Measurements from ENCODE around the gene HEATR5A. TPM values are rescaled to one million over a fixed set of nuclear protein-coding genes. Genes with fewer than 3 reads are reported as not detected.
A peak's percentile ranks its signal among the peaks of the same experiment; 100 is the strongest.

HEATR5A gene
- total and polyA plus RNA-seq, 2 of the 13 experiments (the other 11 are each of a cell fraction or from before 2014, with no cell fraction given), result 36.4 to 105 TPM

DNA sequence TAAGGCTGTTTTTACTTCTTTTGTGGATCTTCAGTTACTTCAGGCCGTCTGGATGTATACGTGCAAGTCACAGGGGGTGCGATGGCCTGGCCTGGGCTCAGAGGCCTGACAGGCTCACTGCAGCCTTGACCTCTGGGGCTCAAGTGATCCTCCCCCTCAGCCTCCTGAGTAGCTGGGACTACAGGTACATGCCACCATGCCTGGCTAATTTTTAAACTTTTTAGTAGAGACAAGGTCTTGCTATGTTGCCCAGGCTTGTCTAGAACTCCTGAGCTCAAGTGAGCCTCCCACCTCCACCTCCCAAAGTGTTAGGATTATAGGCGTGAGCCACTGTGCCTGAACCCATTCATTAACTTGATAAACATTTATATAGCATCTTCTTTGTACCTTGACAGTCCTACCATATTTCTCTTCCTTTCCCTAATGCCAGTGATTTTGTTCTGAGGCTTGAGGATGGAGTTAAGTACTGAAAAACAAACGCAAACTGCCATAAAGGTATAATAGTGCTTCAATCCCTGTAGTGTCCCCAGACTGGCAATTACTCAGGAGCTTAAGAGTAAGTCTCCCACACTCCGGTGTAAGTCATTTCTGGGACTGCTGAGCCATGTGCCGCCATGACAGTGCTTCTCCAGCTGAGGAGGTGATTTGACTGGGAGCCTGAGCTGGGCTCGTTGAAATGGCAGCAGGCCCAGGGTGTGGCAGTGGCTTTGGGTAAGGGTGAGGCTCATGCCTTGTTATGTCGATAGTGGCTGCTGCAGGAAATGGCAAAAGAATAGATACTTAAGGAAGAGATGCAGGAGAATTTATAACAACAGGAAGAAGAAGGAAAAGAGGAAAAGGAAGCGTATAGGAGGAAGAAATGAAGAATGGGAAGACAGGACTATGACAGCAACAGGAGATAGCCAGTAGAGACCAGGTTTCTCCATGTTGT lies 169.1 kb downstream of the HEATR5A start (continued):
- TF ChIP-seq, protein P1, sequence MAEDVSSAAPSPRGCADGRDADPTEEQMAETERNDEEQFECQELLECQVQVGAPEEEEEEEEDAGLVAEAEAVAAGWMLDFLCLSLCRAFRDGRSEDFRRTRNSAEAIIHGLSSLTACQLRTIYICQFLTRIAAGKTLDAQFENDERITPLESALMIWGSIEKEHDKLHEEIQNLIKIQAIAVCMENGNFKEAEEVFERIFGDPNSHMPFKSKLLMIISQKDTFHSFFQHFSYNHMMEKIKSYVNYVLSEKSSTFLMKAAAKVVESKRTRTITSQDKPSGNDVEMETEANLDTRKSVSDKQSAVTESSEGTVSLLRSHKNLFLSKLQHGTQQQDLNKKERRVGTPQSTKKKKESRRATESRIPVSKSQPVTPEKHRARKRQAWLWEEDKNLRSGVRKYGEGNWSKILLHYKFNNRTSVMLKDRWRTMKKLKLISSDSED (CRISPR knock-in tag; IDR thresholded peaks at IDR 0.05), result no peak
- peak; percentile 66; the same call in 1 of the 2 replicates for TF ChIP-seq ZHX1 (CRISPR knock-in tag; IDR thresholded peaks at IDR 0.05; ENCODE audit: low read depth)
- no peak for TF ChIP-seq RFX5 (IDR thresholded peaks at IDR 0.05; ENCODE audit: low read depth, low read length)
- peak; percentile 50; the same call in 1 of the 2 replicates for TF ChIP-seq ZFP91 (CRISPR knock-in tag; IDR thresholded peaks at IDR 0.05; ENCODE audit: borderline replicate concordance)
- no peak for TF ChIP-seq ZNF749 (CRISPR knock-in tag; IDR thresholded peaks at IDR 0.05; ENCODE audit: borderline replicate concordance)
- 0 out of 2 replicates have a peak, but pooled peaks have one; percentile 62 for TF ChIP-seq ARNT (IDR thresholded peaks at IDR 0.05)
- TF ChIP-seq ONECUT2 (CRISPR knock-in tag; IDR thresholded peaks at IDR 0.05), result no peak
- peak; percentile 82 for TF ChIP-seq HNF1A (IDR thresholded peaks at IDR 0.05; ENCODE audit: low read depth)
- peak; percentile 95 for TF ChIP-seq HNF1A (CRISPR knock-in tag; IDR thresholded peaks at IDR 0.05; ENCODE audit: borderline replicate concordance)
- 0 out of 2 replicates have a peak, but pooled peaks have one; percentile 26 for TF ChIP-seq ZNF335 (CRISPR knock-in tag; IDR thresholded peaks at IDR 0.05)
- TF ChIP-seq, protein P2, sequence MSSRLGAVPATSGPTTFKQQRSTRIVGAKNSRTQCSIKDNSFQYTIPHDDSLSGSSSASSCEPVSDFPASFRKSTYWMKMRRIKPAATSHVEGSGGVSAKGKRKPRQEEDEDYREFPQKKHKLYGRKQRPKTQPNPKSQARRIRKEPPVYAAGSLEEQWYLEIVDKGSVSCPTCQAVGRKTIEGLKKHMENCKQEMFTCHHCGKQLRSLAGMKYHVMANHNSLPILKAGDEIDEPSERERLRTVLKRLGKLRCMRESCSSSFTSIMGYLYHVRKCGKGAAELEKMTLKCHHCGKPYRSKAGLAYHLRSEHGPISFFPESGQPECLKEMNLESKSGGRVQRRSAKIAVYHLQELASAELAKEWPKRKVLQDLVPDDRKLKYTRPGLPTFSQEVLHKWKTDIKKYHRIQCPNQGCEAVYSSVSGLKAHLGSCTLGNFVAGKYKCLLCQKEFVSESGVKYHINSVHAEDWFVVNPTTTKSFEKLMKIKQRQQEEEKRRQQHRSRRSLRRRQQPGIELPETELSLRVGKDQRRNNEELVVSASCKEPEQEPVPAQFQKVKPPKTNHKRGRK (CRISPR knock-in tag; IDR thresholded peaks at IDR 0.05), result peak; percentile 54; the same call in 1 of the 2 replicates
- TF ChIP-seq, protein P3, sequence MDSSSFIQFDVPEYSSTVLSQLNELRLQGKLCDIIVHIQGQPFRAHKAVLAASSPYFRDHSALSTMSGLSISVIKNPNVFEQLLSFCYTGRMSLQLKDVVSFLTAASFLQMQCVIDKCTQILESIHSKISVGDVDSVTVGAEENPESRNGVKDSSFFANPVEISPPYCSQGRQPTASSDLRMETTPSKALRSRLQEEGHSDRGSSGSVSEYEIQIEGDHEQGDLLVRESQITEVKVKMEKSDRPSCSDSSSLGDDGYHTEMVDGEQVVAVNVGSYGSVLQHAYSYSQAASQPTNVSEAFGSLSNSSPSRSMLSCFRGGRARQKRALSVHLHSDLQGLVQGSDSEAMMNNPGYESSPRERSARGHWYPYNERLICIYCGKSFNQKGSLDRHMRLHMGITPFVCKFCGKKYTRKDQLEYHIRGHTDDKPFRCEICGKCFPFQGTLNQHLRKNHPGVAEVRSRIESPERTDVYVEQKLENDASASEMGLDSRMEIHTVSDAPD (CRISPR knock-in tag; IDR thresholded peaks at IDR 0.05), result 0 out of 2 replicates have a peak, but pooled peaks have one; percentile 58
- TF ChIP-seq ZNF441 (CRISPR knock-in tag; IDR thresholded peaks at IDR 0.05; ENCODE audit: borderline replicate concordance), result 0 out of 2 replicates have a peak, but pooled peaks have one; percentile 41
